Measurements from ENCODE around the gene WDFY3. TPM values are rescaled to one million over a fixed set of nuclear protein-coding genes. Genes with fewer than 3 reads are reported as not detected.

Gene WDFY3
- total and polyA plus RNA-seq, 8 donors = 39.4 to 137 (median 44.5) TPM

GRCh38 chr4:84905646-84906045 is 60.8 kb downstream of the WDFY3 start:
- no peak for DNase-seq
- ATAC-seq = no peak
- H3K27me3 ChIP-seq = no peaks in the 10 kb centered on the region
- intact Hi-C loops (cut with DNase I) = no loop called here
- TF ChIP-seq, protein P1, sequence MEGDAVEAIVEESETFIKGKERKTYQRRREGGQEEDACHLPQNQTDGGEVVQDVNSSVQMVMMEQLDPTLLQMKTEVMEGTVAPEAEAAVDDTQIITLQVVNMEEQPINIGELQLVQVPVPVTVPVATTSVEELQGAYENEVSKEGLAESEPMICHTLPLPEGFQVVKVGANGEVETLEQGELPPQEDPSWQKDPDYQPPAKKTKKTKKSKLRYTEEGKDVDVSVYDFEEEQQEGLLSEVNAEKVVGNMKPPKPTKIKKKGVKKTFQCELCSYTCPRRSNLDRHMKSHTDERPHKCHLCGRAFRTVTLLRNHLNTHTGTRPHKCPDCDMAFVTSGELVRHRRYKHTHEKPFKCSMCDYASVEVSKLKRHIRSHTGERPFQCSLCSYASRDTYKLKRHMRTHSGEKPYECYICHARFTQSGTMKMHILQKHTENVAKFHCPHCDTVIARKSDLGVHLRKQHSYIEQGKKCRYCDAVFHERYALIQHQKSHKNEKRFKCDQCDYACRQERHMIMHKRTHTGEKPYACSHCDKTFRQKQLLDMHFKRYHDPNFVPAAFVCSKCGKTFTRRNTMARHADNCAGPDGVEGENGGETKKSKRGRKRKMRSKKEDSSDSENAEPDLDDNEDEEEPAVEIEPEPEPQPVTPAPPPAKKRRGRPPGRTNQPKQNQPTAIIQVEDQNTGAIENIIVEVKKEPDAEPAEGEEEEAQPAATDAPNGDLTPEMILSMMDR (IDR thresholded peaks at IDR 0.05) = no peak
- peaks cover 0 to 4% of the 10 kb centered on the region in 2 donors for H3K36me3 ChIP-seq
- no peaks in the 10 kb centered on the region for H3K9me3 ChIP-seq
- H3K4me1 ChIP-seq = peaks cover 0 to 35% of the 10 kb centered on the region in 2 donors
- no peak overlapping the region for H3K4me3 ChIP-seq
- no peak overlapping the region for H3K27ac ChIP-seq

DNA sequence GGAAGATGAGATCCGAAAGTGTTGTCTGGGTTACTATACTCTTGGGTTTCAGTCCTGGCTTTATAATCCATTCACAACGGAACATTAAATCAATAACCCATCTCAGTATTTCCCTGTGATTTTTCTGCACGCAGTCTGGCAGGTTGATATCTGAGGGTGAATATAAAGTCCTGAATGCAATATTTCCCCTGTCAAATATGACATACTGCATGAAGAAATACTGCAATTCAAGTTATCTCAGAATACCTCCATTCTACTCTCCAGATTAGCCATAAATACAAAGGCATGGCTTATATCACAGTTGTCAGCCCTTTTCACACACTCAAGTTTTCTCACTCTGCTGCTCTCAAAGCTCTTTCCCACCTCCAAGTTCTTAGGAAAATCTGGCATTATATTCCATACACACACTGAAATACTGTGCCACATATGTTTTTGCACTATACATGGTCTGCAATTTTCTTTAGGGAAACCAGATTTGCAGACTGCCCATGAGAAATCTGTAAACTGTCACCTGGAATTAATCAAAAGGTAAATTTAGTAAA is 64.7 kb downstream of the WDFY3 start:
- peaks cover 0 to 13% of the 10 kb centered on the region in 2 donors for H3K4me1 ChIP-seq

GRCh38 chr4:84901173-84901572 is 65.3 kb downstream of the WDFY3 start:
- no peaks in the 10 kb centered on the region for H3K9me3 ChIP-seq
- H3K27ac ChIP-seq = no peak overlapping the region
- no peak for ATAC-seq
- TF ChIP-seq, protein P1 (IDR thresholded peaks at IDR 0.05) = no peak
- peaks cover 0 to 4% of the 10 kb centered on the region in 2 donors for H3K36me3 ChIP-seq
- no peak overlapping the region for H3K4me3 ChIP-seq
- no peaks in the 10 kb centered on the region for H3K27me3 ChIP-seq
- intact Hi-C loops (cut with DNase I) = no loop called here
- no peak for DNase-seq
- H3K4me1 ChIP-seq = peaks cover 0 to 9% of the 10 kb centered on the region in 2 donors

More for the DNA sequence above, 64.7 kb downstream of the WDFY3 start:
- Histone ChIP-seq H3K9me3 (no peaks in the 10 kb centered on the region), H3K27ac (peak overlapping the region in 1 of 2 donors; percentile 33), H3K36me3 (peaks cover 0 to 4% of the 10 kb centered on the region in 2 donors), H3K27me3 (no peaks in the 10 kb centered on the region), H3K4me3 (no peak overlapping the region)
- intact Hi-C loops (cut with DNase I) = no loop called here
- DNase-seq = no peak
- no peak for ATAC-seq
- TF ChIP-seq, protein P1 (IDR thresholded peaks at IDR 0.05) = no peak

GRCh38 chr4:84899616-84900015 is 66.9 kb downstream of the WDFY3 start:
- peaks cover 0 to 14% of the 10 kb centered on the region in 2 donors for H3K36me3 ChIP-seq
- TF ChIP-seq, protein P1 (IDR thresholded peaks at IDR 0.05) = no peak
- peaks cover 0 to 6% of the 10 kb centered on the region in 2 donors for H3K4me1 ChIP-seq
- no peaks in the 10 kb centered on the region for H3K9me3 ChIP-seq
- no peak overlapping the region for H3K27ac ChIP-seq
- no peak overlapping the region for H3K4me3 ChIP-seq
- no peaks in the 10 kb centered on the region for H3K27me3 ChIP-seq
- DNase-seq = no peak
- no peak for ATAC-seq
- intact Hi-C loops (cut with DNase I) = no loop called here

DNA sequence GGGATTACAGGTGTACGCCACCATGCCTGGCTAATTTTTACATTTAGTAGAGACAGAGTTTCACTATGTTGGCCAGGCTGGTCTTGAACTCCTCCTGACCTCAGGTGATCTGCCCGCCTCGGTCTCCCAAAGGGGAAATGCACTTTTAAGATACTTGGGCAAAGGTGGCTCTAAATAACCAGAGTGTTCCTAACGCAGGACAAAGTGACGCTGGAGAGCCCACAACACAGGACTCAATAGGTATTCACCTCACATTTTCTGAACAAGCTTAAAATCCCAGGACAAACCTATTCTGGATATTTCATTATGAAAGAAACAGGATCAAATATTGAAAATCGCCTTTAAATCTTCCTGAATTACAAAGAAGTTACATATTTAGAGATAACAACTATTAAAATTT is 69.0 kb downstream of the WDFY3 start:
- intact Hi-C loops (cut with DNase I) = no loop called here
- TF ChIP-seq, protein P1 (IDR thresholded peaks at IDR 0.05) = no peak
- H3K27me3 ChIP-seq = no peaks in the 10 kb centered on the region
- no peaks in the 10 kb centered on the region for H3K4me1 ChIP-seq
- no peaks in the 10 kb centered on the region for H3K9me3 ChIP-seq
- no peak for DNase-seq
- peaks cover 0 to 23% of the 10 kb centered on the region in 2 donors for H3K36me3 ChIP-seq
- no peak for ATAC-seq
- H3K27ac ChIP-seq = no peak overlapping the region
- no peak overlapping the region for H3K4me3 ChIP-seq
